LNCAP (cell line): ENCODE results near the gene TMEM258.
A peak's percentile ranks its signal among the peaks of the same experiment; 100 is the strongest.

ENCODE experiments used
- CTCF ChIP-seq: fragments of 450-650 bp; IDR thresholded peaks from 2 replicates; pipeline ENCODE4 v1.5.1; 2017; ENCODE audit warnings: mild to moderate bottlenecking

Gene TMEM258

GRCh38 chr11:61797263-61797944 is 5.0 kb upstream of the TMEM258 start:
- TF ChIP-seq CTCF: peak; percentile 85

DNA sequence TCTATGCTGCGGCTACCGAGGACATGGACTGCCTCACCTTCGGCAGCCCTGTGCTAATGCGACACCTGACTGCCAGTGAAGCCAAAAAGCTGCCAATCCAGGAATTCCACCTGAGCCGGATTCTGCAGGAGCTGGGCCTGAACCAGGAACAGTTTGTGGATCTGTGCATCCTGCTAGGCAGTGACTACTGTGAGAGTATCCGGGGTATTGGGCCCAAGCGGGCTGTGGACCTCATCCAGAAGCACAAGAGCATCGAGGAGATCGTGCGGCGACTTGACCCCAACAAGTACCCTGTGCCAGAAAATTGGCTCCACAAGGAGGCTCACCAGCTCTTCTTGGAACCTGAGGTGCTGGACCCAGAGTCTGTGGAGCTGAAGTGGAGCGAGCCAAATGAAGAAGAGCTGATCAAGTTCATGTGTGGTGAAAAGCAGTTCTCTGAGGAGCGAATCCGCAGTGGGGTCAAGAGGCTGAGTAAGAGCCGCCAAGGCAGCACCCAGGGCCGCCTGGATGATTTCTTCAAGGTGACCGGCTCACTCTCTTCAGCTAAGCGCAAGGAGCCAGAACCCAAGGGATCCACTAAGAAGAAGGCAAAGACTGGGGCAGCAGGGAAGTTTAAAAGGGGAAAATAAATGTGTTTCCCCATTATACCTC is 3.6 kb upstream of the TMEM258 start:
- TF ChIP-seq CTCF: no peak

GRCh38 chr11:61795459-61795858 is 3.1 kb upstream of the TMEM258 start:
- TF ChIP-seq CTCF: no peak

DNA sequence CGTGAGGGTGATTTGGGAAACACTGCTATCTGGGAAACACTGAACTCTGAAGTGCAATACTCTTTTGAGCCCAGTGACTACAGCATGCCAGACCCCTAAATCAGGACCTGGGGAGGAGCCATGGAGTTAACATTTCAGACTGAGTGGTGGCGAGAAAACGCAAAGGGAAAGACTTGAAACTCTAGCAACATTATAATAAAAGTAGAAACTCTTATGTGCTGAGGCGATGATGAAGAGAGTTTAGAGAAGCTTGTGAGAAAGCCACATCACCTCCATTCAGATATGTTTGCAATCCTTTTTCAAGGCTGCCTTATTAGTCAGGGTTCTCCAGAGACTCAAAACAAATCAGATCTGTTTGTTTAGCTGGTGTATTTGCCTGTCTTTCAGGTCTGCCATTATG is 2.2 kb upstream of the TMEM258 start:
- TF ChIP-seq CTCF: no peak

DNA sequence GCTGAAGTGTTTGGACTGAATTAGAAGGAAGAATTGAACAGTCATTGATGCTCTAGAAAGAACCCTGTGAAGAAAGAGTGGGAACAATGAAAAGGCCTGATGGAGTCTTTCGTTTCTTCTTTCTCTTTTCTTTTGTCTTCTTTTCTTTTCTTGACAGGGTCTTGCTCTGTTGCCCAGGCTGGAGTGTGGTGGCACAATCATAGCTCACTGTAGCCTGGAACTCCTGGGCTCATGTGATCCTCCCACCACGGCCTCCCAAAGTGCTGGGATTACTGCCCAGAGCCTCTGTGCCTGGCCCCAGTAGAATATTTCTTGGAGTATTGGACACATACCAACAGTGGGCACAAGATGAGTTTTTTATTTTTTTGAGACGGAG is 1.4 kb upstream of the TMEM258 start:
- no peak for TF ChIP-seq CTCF

DNA sequence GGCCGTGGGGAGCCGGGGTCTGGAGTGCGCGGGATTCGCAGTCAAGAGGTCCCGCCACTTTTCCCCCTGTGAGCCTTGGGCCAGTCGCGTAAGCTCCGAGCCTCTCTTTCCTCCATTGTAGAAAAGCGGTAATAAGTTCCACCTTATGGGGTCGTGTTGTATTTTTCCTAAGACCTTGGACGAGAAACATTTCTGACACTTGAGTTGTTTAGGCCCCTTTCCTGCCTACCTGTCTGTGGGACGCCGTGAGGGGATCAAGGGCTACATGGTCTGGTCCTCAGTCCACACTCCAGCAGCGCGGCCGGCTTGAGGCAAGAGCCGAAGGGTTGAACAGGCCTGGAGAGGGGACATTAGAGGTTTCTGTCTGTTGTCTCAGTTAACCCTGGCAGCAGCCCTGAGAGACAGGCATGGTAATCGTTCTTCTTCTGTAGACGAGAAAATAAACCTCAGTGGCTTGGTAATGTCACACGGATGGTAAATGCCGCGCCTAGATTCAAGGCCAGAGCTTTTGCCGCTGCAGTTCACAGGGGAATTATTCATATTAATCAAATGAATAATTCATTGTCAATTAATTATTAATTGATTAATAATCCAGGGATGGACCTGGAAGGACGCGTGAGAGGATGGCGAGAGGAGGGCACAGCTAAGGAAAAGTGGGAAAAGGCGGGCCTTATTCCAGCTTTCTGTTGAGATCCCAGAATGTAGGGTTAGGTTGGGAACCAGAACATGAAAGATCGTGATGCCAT is 857 bp upstream of the TMEM258 start:
- TF ChIP-seq CTCF: no peak

- no peak for TF ChIP-seq CTCF
These were observed 576 bp downstream of the TMEM258 start for GRCh38 chr11:61791737-61792309.
